HL-60 (cell line): ENCODE results near the gene RSRC2.

ENCODE experiments used
- GABPA ChIP-seq: IDR thresholded peaks from 2 replicates; pipeline ENCODE4 v1.6.1; 2012; ENCODE audit warnings: low read depth
- POLR2AphosphoS5 ChIP-seq: IDR thresholded peaks from 2 replicates; pipeline ENCODE4 v1.6.1; 2012; ENCODE audit warnings: low read depth
- SPI1 ChIP-seq: IDR thresholded peaks from 2 replicates; pipeline ENCODE4 v1.6.1; 2012; ENCODE audit warnings: low read depth, mild to moderate bottlenecking, borderline replicate concordance
- TF ChIP-seq, protein P1 (sequence below): IDR thresholded peaks from one replicate; pipeline ENCODE4 v1.5.1; 2011; ENCODE audit warnings: low read length, control low read depth, inconsistent platforms; ENCODE audit not compliant: insufficient read depth

DNA sequence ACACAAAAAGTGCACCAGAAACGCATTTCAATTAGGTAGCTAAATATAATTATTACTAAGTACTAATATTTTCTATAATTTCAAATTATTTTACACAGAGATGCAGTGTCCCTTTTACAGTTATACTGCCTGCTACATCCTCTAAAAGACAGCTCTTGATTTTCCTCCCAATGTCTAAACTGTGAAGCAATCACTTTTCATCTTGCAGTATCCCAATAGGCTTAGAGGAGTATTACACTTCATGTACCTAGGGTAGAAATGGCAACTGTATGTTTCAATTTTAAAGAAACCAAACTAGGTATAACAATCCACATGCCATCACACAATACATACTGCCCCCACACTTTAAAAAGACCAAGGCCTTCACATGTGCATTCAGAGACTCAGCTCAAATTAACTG is 7.3 kb downstream of the RSRC2 start:
- TF ChIP-seq, protein P1, sequence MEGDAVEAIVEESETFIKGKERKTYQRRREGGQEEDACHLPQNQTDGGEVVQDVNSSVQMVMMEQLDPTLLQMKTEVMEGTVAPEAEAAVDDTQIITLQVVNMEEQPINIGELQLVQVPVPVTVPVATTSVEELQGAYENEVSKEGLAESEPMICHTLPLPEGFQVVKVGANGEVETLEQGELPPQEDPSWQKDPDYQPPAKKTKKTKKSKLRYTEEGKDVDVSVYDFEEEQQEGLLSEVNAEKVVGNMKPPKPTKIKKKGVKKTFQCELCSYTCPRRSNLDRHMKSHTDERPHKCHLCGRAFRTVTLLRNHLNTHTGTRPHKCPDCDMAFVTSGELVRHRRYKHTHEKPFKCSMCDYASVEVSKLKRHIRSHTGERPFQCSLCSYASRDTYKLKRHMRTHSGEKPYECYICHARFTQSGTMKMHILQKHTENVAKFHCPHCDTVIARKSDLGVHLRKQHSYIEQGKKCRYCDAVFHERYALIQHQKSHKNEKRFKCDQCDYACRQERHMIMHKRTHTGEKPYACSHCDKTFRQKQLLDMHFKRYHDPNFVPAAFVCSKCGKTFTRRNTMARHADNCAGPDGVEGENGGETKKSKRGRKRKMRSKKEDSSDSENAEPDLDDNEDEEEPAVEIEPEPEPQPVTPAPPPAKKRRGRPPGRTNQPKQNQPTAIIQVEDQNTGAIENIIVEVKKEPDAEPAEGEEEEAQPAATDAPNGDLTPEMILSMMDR = no peak
- no peak for TF ChIP-seq POLR2AphosphoS5
- no peak for TF ChIP-seq SPI1
- no peak for TF ChIP-seq GABPA
